Fibroblast of gingiva (primary cell): Measurements from ENCODE around the gene PTPRN2.
"Not testable (repeated sequence)": the region's sequence is repeated elsewhere in the genome, so short reads cannot be mapped to it uniquely, and the experiment has no call there.

Experiments used
- DNase-seq: peaks from one replicate; pipeline ENCODE4 v3.0.0-alpha.2; 2011; ENCODE audit warnings: low read depth

PTPRN2 gene

GRCh38 chr7:157846746-157847145 is 740.9 kb downstream of the PTPRN2 start:
- not testable (repeated sequence) for DNase-seq

- DNase-seq: no peak
Observed at GRCh38 chr7:157846271-157846670, 741.4 kb downstream of the PTPRN2 start.

- DNase-seq: no peak
Observed at GRCh38 chr7:157845203-157845835, 742.3 kb downstream of the PTPRN2 start.

GRCh38 chr7:157844611-157845010 is 743.0 kb downstream of the PTPRN2 start:
- no peak for DNase-seq

DNA sequence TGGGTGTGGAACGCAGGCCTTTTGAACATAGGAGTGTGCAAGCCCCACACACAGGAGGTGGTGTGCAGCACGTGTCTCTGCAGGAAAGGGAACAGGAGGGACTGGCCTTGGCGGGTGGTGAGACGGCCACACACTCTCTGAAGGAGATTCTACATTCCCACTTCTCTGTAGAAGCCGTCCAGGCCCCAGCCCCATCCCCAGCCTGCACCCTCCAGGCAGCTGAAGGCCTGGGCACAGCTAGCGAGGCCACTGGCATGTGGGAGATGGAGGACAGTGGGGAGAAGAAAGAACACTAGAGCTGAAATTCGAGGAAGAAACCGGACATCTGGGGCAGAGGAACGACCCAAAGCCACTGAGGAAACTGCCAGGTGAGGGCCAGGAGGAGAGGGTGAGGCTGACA is 743.5 kb downstream of the PTPRN2 start:
- no peak for DNase-seq

- no peak for DNase-seq
Observed at GRCh38 chr7:157843336-157844140, 744.1 kb downstream of the PTPRN2 start.

GRCh38 chr7:157841773-157842370 is 745.8 kb downstream of the PTPRN2 start:
- no peak for DNase-seq

DNA sequence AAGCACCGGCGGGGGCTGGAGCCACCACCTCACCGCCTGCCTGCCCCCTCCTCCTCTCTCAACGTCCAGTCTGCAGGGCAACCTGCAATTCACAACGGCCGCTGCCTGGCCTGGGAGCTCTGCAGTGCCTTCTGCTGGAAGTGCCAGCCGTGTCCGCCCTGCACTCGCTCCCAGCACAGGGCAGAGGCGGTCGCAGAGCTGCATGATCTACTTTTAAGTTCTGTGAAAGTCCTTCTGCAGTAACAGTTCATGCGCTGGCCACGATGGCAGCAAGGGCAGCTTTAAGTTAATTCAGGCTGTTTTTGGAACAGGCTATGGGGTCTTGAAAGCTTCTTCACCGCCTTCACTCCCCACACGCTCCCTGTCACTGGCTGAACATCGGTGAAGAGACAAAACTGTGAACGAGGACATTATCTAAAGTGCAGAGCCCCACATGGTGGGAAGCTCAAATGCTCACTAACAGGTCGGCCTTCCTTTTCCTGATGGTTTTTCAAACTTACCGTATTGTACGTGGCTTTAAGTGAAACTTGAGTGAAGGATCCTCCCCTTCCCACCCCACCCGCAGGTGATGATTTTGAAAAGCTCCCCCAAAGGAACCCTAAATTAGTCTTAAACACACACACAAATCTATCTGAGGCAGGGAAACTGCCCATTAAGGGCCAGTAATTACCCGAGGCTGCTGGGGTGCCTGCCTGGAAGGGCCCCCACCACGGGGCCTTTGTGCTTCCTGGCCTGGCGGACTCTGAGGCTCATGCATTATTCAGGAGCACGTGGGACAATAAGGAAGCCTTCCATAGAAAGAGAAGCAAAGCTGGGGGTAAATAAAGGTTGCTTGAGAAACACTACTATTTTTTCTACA is 746.5 kb downstream of the PTPRN2 start:
- DNase-seq: no peak

- DNase-seq: no peak
Observed at GRCh38 chr7:157840174-157840913, 747.3 kb downstream of the PTPRN2 start.

DNA sequence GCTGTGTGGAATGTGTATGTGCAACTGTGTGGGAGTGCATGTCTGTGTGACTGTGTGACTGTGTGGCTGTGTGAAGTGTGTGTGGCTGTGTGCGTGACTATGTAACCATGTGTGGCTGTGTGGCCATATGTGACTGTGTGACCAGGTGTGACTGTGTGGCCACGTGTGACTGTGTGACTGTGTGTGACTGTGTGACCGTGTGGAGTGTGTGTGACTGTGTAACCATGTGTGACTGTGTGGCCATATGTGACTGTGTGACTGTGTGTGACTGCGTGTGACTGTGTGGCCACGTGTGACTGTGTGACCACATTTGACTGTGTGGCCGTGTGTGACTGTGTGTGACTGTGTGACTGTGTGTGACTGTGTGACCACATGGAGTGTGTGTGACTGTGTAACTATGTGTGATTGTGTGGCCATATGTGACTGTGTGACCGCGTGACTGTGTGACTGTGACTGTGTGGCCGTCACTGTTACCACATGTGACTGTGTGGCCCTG is 747.9 kb downstream of the PTPRN2 start:
- DNase-seq: no peak

- DNase-seq: no peak
Observed at GRCh38 chr7:157839226-157839625, 748.4 kb downstream of the PTPRN2 start.

DNA sequence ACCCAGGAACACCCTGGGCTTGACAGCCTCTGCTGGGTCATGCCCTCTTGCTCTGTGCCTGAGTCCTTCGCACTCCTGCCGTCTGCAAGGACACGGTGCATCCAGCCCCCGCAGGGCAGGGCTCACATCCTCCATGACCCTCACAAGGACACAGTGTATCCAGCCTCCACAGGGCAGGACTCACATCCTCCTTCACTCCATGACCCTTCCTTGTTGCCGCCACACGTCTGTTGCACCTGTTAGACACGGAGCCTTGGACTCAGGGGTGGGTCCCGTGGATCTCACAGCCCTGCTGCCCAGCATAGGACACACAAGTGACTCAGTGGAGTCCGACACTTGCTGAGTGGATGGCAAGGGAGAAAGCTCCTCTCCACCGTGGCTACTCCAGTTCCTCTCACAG is 750.1 kb downstream of the PTPRN2 start:
- no peak for DNase-seq

- no peak for DNase-seq
Observed at GRCh38 chr7:157837047-157837446, 750.6 kb downstream of the PTPRN2 start.

DNA sequence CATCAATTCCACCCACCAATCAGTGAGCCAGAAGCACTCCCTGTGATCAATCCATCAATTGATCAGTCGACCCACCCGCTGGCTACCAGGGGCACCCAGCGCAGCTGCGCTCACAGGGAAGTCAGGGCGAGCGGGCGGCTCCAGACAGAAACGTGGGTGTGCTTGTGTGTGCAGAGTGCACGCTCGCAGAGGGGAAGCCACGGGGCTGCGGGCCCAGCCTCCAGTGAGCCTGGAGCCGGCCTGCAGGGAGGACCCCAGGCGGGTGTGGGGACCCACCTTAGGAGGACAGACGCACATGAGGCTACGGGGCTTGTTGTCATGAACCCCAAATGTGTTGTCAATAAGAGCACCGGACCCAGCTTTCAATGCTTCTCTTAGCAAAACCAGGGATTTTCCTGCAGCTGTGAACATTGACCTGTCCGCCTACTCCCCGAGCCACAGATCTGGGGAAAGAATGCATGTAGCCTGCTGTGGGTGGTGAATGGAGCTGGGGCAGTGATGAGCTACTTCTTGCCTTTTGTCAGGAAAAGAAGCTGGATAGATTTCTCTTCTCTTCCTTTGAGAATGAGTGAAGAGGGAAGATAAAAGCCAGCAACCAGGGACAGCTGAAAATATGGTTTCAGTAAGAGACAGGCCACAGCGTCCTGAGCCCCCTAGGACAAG is 753.0 kb downstream of the PTPRN2 start:
- no peak for DNase-seq

DNA sequence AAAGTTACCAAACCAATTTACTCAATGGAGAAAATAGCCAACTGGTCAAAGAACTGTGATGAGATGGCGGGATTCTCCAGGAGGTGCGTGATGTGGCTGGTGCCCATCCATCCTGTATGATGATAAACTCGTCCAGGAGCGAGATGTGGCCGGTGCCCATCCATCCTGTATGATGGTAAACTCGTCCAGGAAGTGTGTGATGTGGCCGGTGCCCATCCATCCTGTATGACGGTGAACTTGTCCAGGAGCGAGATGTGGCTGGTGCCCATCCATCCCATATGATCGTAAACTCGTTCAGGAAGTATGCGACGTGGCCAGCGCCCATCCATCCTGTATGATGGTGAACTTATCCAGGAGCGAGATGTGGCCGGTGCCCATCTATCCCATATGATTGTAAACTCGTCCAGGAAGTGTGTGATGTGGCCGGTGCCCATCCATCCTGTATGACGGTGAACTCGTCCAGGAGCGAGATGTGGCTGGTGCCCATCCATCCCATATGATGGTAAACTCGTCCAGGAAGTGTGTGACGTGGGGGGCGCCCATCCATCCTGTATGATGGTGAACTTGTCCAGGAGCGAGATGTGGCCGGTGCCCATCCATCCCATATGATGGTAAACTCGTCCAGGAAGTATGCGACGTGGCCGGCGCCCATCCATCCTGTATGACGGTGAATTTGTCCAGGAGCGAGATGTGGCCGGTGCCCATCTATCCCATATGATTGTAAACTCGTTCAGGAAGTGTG is 754.6 kb downstream of the PTPRN2 start:
- DNase-seq: no peak

GRCh38 chr7:157832421-157832820 is 755.2 kb downstream of the PTPRN2 start:
- no peak for DNase-seq

DNA sequence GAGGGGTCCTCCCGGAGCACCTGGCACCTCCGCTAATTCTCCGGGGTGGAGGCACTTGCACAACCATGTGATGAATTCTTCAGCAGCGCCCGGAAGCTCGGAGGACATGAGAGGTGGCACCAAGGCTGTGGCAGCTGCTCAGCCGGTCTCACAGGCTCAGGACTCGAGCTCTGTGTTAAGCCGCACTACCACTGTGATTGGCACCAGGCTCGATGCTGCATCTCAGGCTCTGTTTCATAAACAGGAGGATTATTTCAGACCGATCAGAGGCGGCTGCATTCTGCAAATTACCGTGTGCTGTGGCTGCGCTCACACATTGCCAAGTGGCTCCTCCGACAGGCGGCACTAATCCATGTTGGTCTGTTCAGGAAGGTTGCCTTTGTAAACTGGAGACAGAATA is 755.6 kb downstream of the PTPRN2 start:
- no peak for DNase-seq

DNA sequence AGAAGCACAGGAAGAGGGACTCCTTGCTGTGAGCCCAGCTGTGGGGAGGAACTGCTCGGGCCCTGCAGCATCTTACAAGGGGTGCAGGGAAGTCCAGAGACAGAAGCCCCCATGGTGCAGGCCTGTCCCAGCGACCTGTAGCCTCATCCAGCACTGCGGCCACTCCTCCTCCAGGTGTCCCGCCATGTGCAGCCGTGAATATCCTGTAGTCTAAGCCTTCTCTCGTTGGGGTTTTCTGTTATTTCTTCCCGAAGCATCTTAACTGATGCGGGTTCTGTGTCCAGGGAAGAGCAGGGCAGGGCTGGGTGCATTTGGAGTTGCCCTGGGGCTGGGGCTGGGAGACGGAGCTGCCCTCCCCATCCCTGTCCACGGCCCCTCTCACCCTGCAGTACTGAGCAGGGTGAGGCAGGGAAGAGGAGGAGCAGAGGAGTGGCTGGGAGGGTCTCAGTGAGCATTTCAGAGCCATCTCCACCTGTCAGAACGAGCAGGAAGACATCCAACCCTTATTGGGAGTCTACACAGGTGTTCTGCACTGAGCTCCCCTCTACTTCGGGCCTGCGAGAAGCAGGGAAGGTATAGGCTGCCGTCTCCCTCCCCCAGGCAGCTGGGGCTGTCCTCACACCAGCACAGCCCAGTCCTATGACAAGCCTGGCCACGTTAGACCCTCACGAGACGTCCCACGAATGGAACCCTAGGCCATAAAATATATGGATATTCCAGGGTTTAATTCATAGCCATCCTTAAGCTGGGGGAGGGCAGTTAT is 756.3 kb downstream of the PTPRN2 start:
- DNase-seq: no peak

- no peak for DNase-seq
Observed at GRCh38 chr7:157830331-157830730, 757.3 kb downstream of the PTPRN2 start.
